ENCODE data around the gene ADGRL1.

The ADGRL1 gene

DNA sequence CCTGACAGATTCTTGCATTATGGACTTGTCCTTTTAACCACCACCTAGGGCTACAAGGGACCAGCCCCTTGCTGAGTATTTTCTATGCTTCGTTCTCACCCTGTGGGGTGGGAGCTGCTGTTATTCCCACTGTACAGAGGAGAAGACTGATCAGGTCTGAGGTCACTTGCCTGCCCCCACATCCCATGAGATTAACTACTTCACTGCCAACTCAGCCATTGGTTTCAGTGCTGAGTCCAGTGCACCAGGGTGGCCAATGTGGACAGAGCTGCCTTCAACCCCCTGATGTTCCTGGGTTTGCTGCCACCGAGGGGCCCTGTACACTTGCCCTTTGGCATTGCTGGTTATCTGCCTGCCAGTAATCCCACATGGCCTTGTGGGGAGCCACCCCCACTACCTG, 95.3 kb downstream of the ADGRL1 start:
- no peak for TF ChIP-seq REST (IDR thresholded peaks at IDR 0.05; ENCODE audit: insufficient read depth in 1 of 2, low read depth in 2 of 2, low read length in 2 of 2)
- no peak for TF ChIP-seq FOXP2 (optimal IDR thresholded peaks at IDR 0.05; ENCODE audit: borderline replicate concordance, extremely low read depth, extremely low read length, insufficient read depth)
- no peak for TF ChIP-seq POLR2AphosphoS5 (IDR thresholded peaks at IDR 0.05; ENCODE audit: low read depth, low read length)
- no peak for TF ChIP-seq SIN3A (IDR thresholded peaks at IDR 0.05; ENCODE audit: borderline replicate concordance, insufficient read depth, low read length)
- TF ChIP-seq TAF1 (IDR thresholded peaks at IDR 0.05; ENCODE audit: borderline replicate concordance, insufficient read depth, low read length) = no peak

DNA sequence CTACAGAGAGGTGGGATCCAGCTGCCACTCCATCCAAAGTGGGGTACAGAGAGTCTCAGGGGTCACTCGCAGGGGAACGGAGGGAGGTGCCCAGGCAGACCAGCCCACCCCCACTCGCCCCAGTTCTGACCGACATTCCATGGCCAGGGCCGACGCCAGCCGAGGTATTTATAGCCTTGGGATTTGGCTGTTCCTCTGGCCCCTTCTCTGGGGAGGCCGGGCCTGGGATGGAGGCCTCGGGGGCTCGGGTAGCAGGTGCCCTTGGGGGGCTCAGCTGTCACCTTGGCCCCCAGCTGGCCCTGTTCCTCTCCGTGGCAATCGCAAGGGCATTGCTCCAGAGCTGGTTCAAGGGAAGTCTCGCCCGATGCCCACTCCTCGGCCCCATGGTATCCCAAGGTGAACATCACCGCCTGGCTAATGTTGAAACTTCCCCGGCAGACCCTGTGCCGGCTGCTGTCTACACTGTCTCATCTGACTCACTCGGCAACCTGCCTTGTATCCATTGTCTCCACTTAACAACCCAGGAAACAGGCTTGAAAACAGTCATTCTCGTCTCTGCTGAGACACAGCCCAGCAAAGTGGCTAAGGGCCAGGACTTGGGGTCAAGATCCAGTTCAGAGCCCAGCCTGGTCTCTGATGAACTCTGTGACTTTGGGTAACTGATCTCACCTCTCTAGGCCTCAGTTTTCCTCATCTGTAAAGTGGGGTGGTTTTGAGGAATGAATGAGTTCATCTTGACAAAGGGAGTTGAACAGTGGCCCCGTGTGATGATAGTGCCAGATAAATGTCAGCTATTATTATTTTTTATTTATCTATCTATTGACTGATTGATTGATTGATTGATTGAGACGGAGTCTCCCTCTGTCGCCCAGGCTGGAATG, 98.1 kb downstream of the ADGRL1 start:
- TF ChIP-seq POLR2AphosphoS5 (IDR thresholded peaks at IDR 0.05; ENCODE audit: low read depth, low read length) = no peak
- no peak for TF ChIP-seq REST (IDR thresholded peaks at IDR 0.05; ENCODE audit: insufficient read depth in 1 of 2, low read depth in 2 of 2, low read length in 2 of 2)
- no peak for TF ChIP-seq TAF1 (IDR thresholded peaks at IDR 0.05; ENCODE audit: borderline replicate concordance, insufficient read depth, low read length)
- no peak for TF ChIP-seq SIN3A (IDR thresholded peaks at IDR 0.05; ENCODE audit: borderline replicate concordance, insufficient read depth, low read length)

GRCh38 chr19:14106840-14107239, 99.1 kb downstream of the ADGRL1 start:
- no peak for TF ChIP-seq FOXP2 (optimal IDR thresholded peaks at IDR 0.05; ENCODE audit: borderline replicate concordance, extremely low read depth, extremely low read length, insufficient read depth)

DNA sequence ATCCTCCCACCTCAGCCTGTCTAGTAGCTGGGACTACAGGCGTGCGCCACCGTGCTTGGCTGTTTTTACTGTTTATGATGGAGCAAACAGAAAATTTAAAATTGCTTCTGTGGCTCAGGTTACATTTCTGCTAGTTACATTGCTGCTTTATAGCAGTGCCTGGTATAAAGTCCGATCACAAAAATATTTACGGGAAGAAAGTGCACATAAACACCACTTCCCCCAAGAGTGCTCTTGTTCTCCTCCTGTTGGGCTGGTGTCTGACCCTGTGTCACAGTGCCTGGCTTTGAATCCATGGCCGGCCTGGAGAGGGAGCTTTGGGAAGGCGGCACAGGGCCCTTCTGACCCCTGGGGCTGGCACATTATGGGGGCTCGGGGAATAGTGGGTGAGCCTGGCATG, 100.3 kb downstream of the ADGRL1 start:
- TF ChIP-seq REST (IDR thresholded peaks at IDR 0.05; ENCODE audit: insufficient read depth in 1 of 2, low read depth in 2 of 2, low read length in 2 of 2) = no peak
- TF ChIP-seq FOXP2 (optimal IDR thresholded peaks at IDR 0.05; ENCODE audit: borderline replicate concordance, extremely low read depth, extremely low read length, insufficient read depth) = no peak
- TF ChIP-seq POLR2AphosphoS5 (IDR thresholded peaks at IDR 0.05; ENCODE audit: low read depth, low read length) = no peak
- TF ChIP-seq SIN3A (IDR thresholded peaks at IDR 0.05; ENCODE audit: borderline replicate concordance, insufficient read depth, low read length) = no peak
- TF ChIP-seq TAF1 (IDR thresholded peaks at IDR 0.05; ENCODE audit: borderline replicate concordance, insufficient read depth, low read length) = no peak

DNA sequence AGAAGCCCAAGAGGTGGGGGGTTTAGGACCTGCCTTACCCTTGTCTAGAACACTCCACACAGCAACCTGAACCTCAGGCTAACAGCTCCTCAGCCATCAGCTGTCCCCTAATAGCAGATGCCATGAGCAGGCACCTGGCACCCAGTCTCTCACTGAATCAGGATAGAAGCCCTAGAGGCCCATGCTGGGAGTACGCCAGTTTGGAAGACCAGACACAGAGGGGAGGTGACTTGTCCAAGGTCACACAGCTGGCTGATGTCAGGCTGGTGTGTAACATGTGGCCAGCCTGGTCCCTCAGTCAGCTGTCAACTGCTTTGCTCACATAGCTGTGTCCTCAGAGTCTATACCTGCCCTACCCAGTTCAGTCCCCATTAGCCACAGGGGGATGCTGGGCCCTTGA, 102.7 kb downstream of the ADGRL1 start:
- TF ChIP-seq REST (IDR thresholded peaks at IDR 0.05; ENCODE audit: insufficient read depth in 1 of 2, low read depth in 2 of 2, low read length in 2 of 2) (no peak), POLR2AphosphoS5 (IDR thresholded peaks at IDR 0.05; ENCODE audit: low read depth, low read length) (no peak), FOXP2 (optimal IDR thresholded peaks at IDR 0.05; ENCODE audit: borderline replicate concordance, extremely low read depth, extremely low read length, insufficient read depth) (no peak), SIN3A (IDR thresholded peaks at IDR 0.05; ENCODE audit: borderline replicate concordance, insufficient read depth, low read length) (no peak), TAF1 (IDR thresholded peaks at IDR 0.05; ENCODE audit: borderline replicate concordance, insufficient read depth, low read length) (no peak)

All from PFSK-1 (cell line).